NCI-H1694 (cell line): ENCODE data around the gene NOL7.

Experiments used
- DNase-seq: peaks from one replicate; lab custom pipeline; 2025; lab: John Stamatoyannopoulos, UW

NOL7 gene

GRCh38 chr6:13597073-13597472 lies 18.1 kb upstream of the NOL7 start:
- DNase-seq: no peak

- no peak for DNase-seq
Observed at GRCh38 chr6:13600036-13600435, 15.1 kb upstream of the NOL7 start.

DNA sequence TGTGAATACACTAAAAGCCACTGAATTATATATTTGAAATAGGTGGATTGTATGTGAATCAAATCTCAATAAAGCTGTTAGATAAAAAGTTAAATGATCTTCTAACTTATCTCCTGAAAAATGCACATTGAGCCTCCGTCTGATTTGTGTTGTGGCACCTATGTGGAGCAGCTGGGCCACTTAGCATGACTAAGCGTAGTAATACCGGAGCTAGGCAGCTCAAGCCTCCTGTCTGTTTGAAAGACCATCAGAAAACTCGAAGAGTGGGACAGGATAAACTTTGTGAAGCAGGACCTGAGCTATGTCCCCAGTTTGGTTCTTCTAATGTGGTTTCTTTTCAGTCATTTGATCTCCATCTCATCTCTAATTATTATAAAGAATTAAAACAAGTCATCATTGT lies 11.0 kb upstream of the NOL7 start:
- no peak for DNase-seq

- no peak for DNase-seq
Observed at GRCh38 chr6:13604546-13605416, 10.4 kb upstream of the NOL7 start.

GRCh38 chr6:13605634-13606033 lies 9.5 kb upstream of the NOL7 start:
- no peak for DNase-seq

DNA sequence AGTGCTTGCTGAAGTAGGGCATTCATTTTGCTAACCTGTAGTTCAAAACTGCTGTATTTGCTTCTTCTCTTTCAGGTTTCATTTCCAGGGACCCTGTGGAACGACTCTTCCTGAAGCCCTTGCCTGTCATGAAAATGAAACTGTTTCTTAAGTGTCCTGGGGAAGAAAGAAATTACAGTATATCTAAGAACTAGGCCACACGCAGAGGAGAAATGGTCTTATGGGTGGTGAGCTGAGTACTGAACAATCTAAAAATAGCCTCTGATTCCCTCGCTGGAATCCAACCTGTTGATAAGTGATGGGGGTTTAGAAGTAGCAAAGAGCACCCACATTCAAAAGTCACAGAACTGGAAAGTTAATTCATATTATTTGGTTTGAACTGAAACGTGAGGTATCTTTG lies 3.4 kb upstream of the NOL7 start:
- DNase-seq: no peak

GRCh38 chr6:13613029-13613594 lies 2.0 kb upstream of the NOL7 start:
- no peak for DNase-seq

DNA sequence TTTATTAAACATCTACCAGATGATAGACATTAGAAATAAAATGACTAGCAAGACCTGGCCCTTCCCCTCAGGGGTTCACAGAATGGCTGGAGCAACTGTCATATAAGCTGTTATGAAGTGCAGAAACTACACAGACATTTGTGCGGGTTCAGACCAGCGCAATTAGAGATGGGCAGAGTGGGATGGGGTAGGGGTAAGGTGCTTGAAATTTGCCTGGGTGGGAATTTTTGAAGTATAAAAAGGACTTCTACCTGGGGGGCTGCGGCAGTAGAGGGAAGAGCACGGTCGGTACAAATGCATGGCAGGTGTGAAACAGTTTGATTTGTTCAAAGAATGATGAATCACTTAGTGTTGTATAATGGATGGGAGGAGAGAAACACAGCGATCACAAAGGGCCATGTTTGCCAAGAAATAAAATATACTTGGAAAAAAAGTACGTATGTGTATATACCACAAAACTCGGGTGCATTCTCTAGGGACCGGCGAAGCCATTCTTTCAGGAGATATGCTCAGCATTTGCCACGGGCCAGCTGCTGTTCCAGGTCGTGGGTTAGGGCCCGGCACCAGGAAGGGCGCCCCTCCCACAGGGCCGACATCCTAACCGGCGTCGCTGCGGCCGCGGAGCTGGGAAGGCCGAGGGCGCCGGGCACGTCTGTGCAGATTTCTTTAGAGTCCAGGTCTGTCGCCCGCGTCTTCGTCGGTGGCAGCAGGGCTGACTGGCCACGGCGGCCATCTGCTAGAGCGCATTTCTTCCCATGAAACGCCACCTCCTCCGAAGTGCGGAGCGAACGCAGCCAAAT lies 809 bp upstream of the NOL7 start:
- peak; percentile 29 for DNase-seq

DNA sequence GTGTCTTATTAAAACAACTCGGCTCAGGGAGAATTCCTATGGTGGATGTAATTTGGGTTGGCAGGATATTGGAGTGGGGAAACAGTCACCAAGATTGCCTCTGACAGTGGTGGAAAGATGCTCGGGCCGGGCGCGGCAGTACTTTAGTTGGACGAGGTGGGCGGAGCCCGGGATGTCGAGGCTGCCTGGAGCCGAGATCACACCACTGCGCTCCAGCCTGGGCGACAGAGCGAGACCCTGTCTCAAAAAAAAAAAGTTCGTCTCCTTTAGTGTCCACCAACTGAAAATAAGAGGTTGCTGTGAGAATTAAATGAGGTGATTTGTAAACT lies 621 bp downstream of the NOL7 start:
- no peak for DNase-seq

- DNase-seq: no peak
Observed at GRCh38 chr6:13617066-13617465, 1.9 kb downstream of the NOL7 start.

GRCh38 chr6:13624871-13625288 lies 9.7 kb downstream of the NOL7 start:
- DNase-seq: peak; percentile 43

DNA sequence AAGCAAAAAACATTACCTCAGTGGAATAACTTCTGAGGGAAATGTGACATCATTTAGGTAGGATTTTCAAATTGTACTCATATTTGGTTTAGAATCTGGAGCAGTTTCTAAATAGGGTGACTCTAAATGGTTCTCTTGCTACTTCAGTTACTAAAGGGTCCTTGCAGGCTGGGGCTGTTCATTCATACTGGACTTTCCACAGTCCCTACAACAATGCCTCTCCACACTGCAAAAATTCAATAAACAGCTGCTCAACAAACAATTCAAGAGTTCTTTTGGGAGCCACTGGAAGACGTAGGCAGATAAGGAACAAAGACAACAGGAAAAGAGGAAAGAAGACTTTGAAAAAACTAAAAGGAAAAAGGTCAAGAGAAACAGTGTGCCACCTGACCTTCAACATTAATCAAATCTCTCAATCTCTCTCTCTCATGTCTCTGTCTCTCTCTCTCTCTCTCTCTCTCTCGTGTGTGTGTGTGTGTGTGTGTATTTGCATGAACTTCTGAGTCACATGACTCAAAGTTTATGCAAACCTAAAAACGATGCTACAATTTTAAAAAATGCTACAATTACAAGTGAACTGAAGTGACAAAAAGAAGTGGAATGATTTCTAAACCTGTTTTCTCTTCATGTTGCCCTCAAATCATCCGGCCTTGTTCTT lies 14.5 kb downstream of the NOL7 start:
- DNase-seq: no peak

DNA sequence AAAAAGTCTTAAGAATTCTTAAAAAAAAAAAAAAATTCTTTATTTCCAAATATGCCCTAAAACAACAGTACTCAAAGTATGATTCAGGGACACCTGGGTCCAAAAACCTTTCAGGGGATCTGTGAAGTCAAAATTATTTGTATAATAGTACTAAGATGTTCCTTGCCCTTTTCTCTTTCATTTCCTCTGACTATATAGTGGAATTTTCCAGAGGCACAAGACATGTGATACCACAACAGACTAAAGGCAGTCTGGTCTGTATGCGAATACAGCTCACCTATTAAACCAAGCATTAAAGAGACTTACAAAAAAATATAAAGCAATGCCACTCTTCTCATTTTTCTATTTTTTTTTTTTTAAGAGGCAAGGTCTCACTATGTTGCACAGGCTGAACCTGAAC lies 15.4 kb downstream of the NOL7 start:
- DNase-seq: no peak

DNA sequence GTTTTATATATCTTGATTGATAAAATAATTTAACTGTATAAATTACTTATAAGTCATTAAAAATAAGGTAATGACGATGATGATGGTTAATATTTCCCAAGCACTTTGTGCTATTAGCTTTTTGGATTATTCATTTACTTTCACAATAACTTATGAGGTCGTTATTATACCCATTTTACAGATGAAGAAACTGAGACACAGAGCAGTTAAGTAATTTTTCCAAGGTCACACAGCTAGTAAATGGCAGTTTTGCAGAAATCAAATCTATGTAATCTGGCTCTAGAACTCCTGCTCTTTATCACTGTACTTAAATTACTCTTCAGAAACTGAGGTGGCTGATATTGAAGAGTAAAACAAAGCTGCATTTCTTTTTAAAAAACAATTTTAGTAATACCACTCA lies 18.2 kb downstream of the NOL7 start:
- no peak for DNase-seq

DNA sequence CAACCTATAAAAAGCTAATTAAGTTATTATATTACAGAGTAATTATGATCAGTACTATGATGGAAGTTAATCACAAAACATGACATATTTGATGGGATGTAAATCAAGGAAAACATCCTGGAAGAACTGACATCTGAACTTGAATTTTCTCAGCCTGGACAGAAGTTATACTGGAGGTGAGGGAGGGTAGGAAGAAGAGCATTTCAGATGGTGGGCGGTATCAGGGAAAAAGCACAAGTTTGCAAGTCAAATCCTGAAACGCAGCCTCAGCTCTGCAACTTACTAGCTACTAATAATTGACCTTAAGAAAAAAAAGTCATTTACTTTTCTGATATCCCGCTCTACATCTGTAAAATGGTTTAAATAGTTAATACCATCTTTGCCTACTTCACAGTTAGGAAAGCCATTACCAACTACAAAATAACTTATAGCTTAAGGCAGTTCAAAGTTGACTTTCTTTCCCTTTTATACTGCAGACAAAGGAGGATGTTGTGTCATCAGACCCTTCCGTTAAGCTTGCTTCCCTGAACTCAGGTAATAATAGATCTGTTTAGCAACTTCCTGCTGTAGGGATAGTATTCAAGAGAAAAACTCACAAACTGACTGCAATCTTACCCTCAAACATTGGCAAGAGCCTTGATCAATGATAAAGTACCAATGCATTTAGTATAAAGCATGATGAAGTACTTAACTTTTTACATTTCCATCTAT lies 21.0 kb downstream of the NOL7 start:
- no peak for DNase-seq

GRCh38 chr6:13638014-13638413 lies 22.9 kb downstream of the NOL7 start:
- DNase-seq: no peak

- no peak for DNase-seq
Observed at GRCh38 chr6:13638626-13639025, 23.5 kb downstream of the NOL7 start.

- no peak for DNase-seq
Observed at GRCh38 chr6:13641315-13641714, 26.2 kb downstream of the NOL7 start.

DNA sequence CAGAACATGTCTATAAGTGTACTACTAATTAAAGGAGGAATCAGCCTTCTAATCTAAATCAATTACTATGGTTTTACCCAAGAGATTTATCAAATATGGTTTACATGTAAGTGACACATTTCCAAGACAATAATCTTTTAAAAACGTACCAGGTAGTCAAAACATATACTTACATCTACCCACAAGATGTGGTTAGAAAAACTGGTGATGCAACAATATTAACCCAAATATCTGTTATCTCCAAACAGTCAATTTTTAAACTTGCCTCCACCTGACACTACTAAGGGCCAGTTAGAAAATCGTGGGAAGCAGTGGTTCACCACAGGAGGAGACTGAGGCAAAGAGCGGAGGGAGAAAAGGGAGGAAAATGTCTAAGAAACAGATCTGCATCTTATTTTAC lies 28.0 kb downstream of the NOL7 start:
- DNase-seq: no peak

DNA sequence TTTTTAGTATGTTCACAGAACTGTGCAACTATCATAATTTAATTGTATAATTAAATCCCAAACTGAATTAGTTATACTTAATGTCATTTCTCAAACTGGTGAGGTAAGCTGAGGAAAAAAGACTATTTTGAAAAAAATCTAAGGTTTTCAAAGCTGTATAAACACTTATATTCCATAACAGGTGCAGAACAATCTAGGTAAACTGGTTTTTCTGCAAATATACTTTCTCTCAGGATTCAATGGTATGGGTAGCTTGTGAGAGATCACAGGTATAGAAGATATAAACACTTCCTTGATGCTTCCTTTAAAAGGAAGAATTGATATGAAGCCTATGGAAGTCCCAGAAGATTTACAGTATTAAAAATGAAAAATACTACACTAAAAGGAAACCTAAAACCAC lies 33.7 kb downstream of the NOL7 start:
- no peak for DNase-seq

- DNase-seq: no peak
Observed at GRCh38 chr6:13649393-13649792, 34.3 kb downstream of the NOL7 start.

- DNase-seq: no peak
Observed at GRCh38 chr6:13653296-13653695, 38.2 kb downstream of the NOL7 start.
